Type B pancreatic cell (in vitro differentiated cells): ENCODE results near the gene GSG1. TPM values are rescaled to one million over a fixed set of nuclear protein-coding genes. Genes with fewer than 3 reads are reported as not detected.

Source experiments
- DNase-seq: peaks from one replicate; pipeline ENCODE4 v3.0.0; 2021; ENCODE audit warnings: mixed read lengths; ENCODE audit not compliant: unreplicated experiment; ENCODE audit errors: extremely low spot score
- H3K27ac Mint-ChIP-seq: 2 replicates; pipeline ENCODE4 v1.8.0; 2021; ENCODE audit warnings: mild to moderate bottlenecking, mixed read lengths
- H3K27me3 Mint-ChIP-seq: 2 replicates; pipeline ENCODE4 v1.8.0; 2021; ENCODE audit warnings: mixed read lengths
- H3K36me3 Mint-ChIP-seq: 2 replicates; pipeline ENCODE4 v1.8.0; 2021; ENCODE audit warnings: mixed read lengths
- H3K4me1 Mint-ChIP-seq: one replicate; pipeline ENCODE4 v1.8.0; 2021; ENCODE audit warnings: mixed read lengths; ENCODE audit not compliant: unreplicated experiment
- H3K4me3 Mint-ChIP-seq: 2 replicates; pipeline ENCODE4 v1.8.0; 2021; ENCODE audit warnings: mild to moderate bottlenecking, mixed read lengths
- H3K9me3 Mint-ChIP-seq: 2 replicates; pipeline ENCODE4 v1.8.0; 2021; ENCODE audit warnings: mixed read lengths
- CTCF ChIP-seq: fragments of 200-600 bp; sonication (generic); conservative IDR thresholded peaks from 2 replicates; pipeline ENCODE4 v1.5.0; 2021; ENCODE audit warnings: antibody characterized with exemption, mild to moderate bottlenecking
- total RNA-seq: library from RNA; stranded (reverse); gene quantifications from 2 replicates; pipeline ENCODE4 v1.2.1, GENCODE V29; 2021; ENCODE audit warnings: low replicate concordance

Gene GSG1
- total RNA-seq, 1 donor from 2014 or later, result 0.36 TPM

- Mint-ChIP-seq H3K4me1 (peaks cover 10% of the 10 kb centered on the region), H3K9me3 (peaks cover 12% of the 10 kb centered on the region), H3K4me3 (no peak overlapping the region), H3K27ac (no peak overlapping the region), H3K36me3 (peaks cover 4% of the 10 kb centered on the region), H3K27me3 (peaks cover 13% of the 10 kb centered on the region)
- DNase-seq, result no peak
- TF ChIP-seq CTCF, result no peak
Observed at GRCh38 chr12:13120413-13120812, 16.9 kb upstream of the GSG1 start.

- no peak overlapping the region for H3K27ac Mint-ChIP-seq
- no peak for TF ChIP-seq CTCF
- peaks cover 11% of the 10 kb centered on the region for H3K27me3 Mint-ChIP-seq
- H3K36me3 Mint-ChIP-seq, result peaks cover 4% of the 10 kb centered on the region
- no peak for DNase-seq
- peaks cover 12% of the 10 kb centered on the region for H3K9me3 Mint-ChIP-seq
- peaks cover 7% of the 10 kb centered on the region for H3K4me1 Mint-ChIP-seq
- no peak overlapping the region for H3K4me3 Mint-ChIP-seq
Observed at GRCh38 chr12:13119826-13120225, 16.4 kb upstream of the GSG1 start.

- no peak overlapping the region for H3K4me3 Mint-ChIP-seq
- H3K27ac Mint-ChIP-seq, result peak overlapping the region; percentile 34
Observed at GRCh38 chr12:13117029-13117428, 13.6 kb upstream of the GSG1 start.

GRCh38 chr12:13116259-13116658 lies 12.8 kb upstream of the GSG1 start:
- Mint-ChIP-seq H3K9me3 (no peaks in the 10 kb centered on the region), H3K4me1 (peaks cover 12% of the 10 kb centered on the region), H3K4me3 (peak overlapping the region; percentile 32), H3K27me3 (peaks cover 9% of the 10 kb centered on the region), H3K27ac (peak overlapping the region; percentile 56), H3K36me3 (peaks cover 13% of the 10 kb centered on the region)
- DNase-seq, result no peak
- no peak for TF ChIP-seq CTCF

More at GRCh38 chr12:13117029-13117428, 13.6 kb upstream of the GSG1 start:
- H3K36me3 Mint-ChIP-seq, result peaks cover 13% of the 10 kb centered on the region
- TF ChIP-seq CTCF, result no peak
- peaks cover 9% of the 10 kb centered on the region for H3K27me3 Mint-ChIP-seq
- DNase-seq, result no peak
- peaks cover 12% of the 10 kb centered on the region for H3K4me1 Mint-ChIP-seq
- H3K9me3 Mint-ChIP-seq, result peaks cover 3% of the 10 kb centered on the region

GRCh38 chr12:13114251-13115052 lies 11.0 kb upstream of the GSG1 start:
- H3K4me1 Mint-ChIP-seq, result peaks cover 12% of the 10 kb centered on the region
- peaks cover 9% of the 10 kb centered on the region for H3K27me3 Mint-ChIP-seq
- peaks cover 14% of the 10 kb centered on the region for H3K36me3 Mint-ChIP-seq
- no peak for TF ChIP-seq CTCF
- H3K4me3 Mint-ChIP-seq, result peak overlapping the region; percentile 84
- peaks cover 1% of the 10 kb centered on the region for H3K9me3 Mint-ChIP-seq
- no peak for DNase-seq
- peak overlapping the region; percentile 96 for H3K27ac Mint-ChIP-seq
